ENCODE measurements around the gene DGKB. TPM values are rescaled to one million over a fixed set of nuclear protein-coding genes. Genes with fewer than 3 reads are reported as not detected.

The DGKB gene
- total RNA-seq, 1 donor from 2014 or later: 5.5 TPM

DNA sequence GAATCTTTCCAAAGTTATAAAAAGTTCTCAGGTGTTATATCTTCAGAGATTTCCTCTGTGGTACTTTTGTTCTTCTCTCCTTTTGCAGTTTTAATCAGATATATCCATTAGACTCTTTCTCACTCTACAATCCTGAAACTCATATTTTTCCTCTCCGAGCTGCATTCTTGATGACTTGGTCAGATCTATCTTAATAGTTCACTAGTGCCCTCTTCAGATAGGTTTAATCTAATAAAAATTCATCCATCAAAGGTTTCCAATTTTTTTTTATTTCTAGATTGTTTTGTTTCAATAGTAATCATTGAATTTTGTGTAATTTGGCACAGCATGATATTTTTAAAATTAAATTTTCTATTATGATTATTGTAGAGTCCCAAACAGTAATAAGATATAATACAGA is 21.8 kb upstream of the DGKB start:
- Histone ChIP-seq H3K4me3 (no peak overlapping the region), H4K20me1 (ENCODE audit: low read depth) (no peaks in the 10 kb centered on the region), H3K27ac (no peak overlapping the region), H3F3A (ENCODE audit: low read depth) (no peaks in the 10 kb centered on the region), H3K27me3 (no peaks in the 10 kb centered on the region), H2AFZ (replicated peaks) (no peak overlapping the region), H3K9me3 (ENCODE audit: low read depth) (no peaks in the 10 kb centered on the region), H3K36me3 (no peaks in the 10 kb centered on the region), H3K4me2 (no peak overlapping the region), H3K79me2 (ENCODE audit: low read depth) (no peaks in the 10 kb centered on the region), H3K9ac (no peak overlapping the region), H3K4me1 (no peaks in the 10 kb centered on the region)
- no peak overlapping the region for H3K4me3 Mint-ChIP-seq
- TF ChIP-seq EZH2 (IDR thresholded peaks at IDR 0.05): no peak
- no peak for TF ChIP-seq CTCF (IDR thresholded peaks at IDR 0.05)
- TF ChIP-seq EZH2phosphoT487 (IDR thresholded peaks at IDR 0.05): no peak
- no peaks in the 10 kb centered on the region for H3K27me3 Mint-ChIP-seq (ENCODE audit: insufficient read depth, low read depth)
- H3K4me1 Mint-ChIP-seq: no peaks in the 10 kb centered on the region
- no peak for DNase-seq (ENCODE audit: low spot score)
- no peaks in the 10 kb centered on the region for H3K36me3 Mint-ChIP-seq
- H3K27ac Mint-ChIP-seq: no peak overlapping the region
- no peaks in the 10 kb centered on the region for H3K9me3 Mint-ChIP-seq

DNA sequence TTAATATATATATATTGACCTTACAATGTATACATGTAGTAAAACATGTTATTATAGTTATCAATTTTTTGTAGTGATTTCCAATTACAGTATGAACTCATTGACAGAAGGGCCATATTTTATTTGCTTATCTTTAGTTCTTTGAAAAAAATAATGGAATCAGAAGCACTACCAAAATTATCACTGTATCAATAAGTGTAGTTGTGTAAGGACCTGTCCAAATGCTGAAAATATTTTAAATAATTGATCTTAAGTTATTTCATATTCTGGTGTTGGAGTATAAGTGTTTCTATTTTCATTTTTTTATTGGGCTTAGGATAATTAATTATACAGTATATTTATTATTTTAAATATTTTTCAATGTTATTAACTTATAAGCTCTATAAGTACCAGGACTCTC is 8.5 kb upstream of the DGKB start:
- H4K20me1 ChIP-seq (ENCODE audit: low read depth): no peaks in the 10 kb centered on the region
- H3K27me3 Mint-ChIP-seq (ENCODE audit: insufficient read depth, low read depth): no peaks in the 10 kb centered on the region
- H3K36me3 Mint-ChIP-seq: no peaks in the 10 kb centered on the region
- no peaks in the 10 kb centered on the region for H3K36me3 ChIP-seq
- H3K9me3 Mint-ChIP-seq: no peaks in the 10 kb centered on the region
- H3K79me2 ChIP-seq (ENCODE audit: low read depth): no peaks in the 10 kb centered on the region
- H3K4me1 ChIP-seq: no peaks in the 10 kb centered on the region
- H3K4me1 Mint-ChIP-seq: no peaks in the 10 kb centered on the region
- H3F3A ChIP-seq (ENCODE audit: low read depth): no peaks in the 10 kb centered on the region
- no peak overlapping the region for H3K4me2 ChIP-seq
- H3K4me3 ChIP-seq: no peak overlapping the region
- no peaks in the 10 kb centered on the region for H3K27me3 ChIP-seq
- H3K9me3 ChIP-seq (ENCODE audit: low read depth): no peaks in the 10 kb centered on the region
- no peak for TF ChIP-seq CTCF (IDR thresholded peaks at IDR 0.05)
- no peak for TF ChIP-seq EZH2phosphoT487 (IDR thresholded peaks at IDR 0.05)
- TF ChIP-seq EZH2 (IDR thresholded peaks at IDR 0.05): no peak
- no peak overlapping the region for H2AFZ ChIP-seq (replicated peaks)
- H3K27ac Mint-ChIP-seq: no peak overlapping the region
- H3K27ac ChIP-seq: no peak overlapping the region
- H3K9ac ChIP-seq: no peak overlapping the region
- no peak overlapping the region for H3K4me3 Mint-ChIP-seq
- DNase-seq (ENCODE audit: low spot score): no peak

DNA sequence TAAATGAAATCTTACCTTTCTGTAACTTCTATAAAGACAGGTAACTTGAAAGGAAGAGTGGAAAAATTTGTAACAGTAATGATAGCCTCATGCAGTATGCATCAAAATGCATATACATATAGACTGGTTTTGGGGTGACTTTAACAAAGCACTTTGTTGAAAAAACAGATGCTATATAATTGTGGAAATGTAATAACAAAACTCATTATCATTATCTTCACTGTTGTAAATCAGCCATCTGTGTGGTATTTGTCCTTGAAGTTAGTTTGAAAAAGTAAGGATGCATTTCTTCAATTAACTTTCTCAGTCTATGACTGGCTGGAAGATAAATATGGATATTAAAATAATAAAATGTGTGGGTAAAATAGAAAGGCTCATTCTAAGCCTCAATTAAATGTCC is 6.1 kb upstream of the DGKB start:
- Histone ChIP-seq H3F3A (ENCODE audit: low read depth) (no peaks in the 10 kb centered on the region), H3K4me2 (no peak overlapping the region), H3K9ac (no peak overlapping the region), H2AFZ (replicated peaks) (no peak overlapping the region), H3K36me3 (no peaks in the 10 kb centered on the region), H3K27me3 (peaks cover 4% of the 10 kb centered on the region), H3K27ac (no peak overlapping the region), H3K9me3 (ENCODE audit: low read depth) (no peaks in the 10 kb centered on the region), H3K4me1 (peaks cover 2% of the 10 kb centered on the region), H3K4me3 (no peak overlapping the region), H3K79me2 (ENCODE audit: low read depth) (no peaks in the 10 kb centered on the region), H4K20me1 (ENCODE audit: low read depth) (no peaks in the 10 kb centered on the region)
- H3K27ac Mint-ChIP-seq: no peak overlapping the region
- H3K27me3 Mint-ChIP-seq (ENCODE audit: insufficient read depth, low read depth): no peaks in the 10 kb centered on the region
- H3K4me3 Mint-ChIP-seq: no peak overlapping the region
- DNase-seq (ENCODE audit: low spot score): no peak
- no peaks in the 10 kb centered on the region for H3K36me3 Mint-ChIP-seq
- TF ChIP-seq CTCF (IDR thresholded peaks at IDR 0.05) (no peak), EZH2phosphoT487 (IDR thresholded peaks at IDR 0.05) (no peak), EZH2 (IDR thresholded peaks at IDR 0.05) (no peak)
- no peaks in the 10 kb centered on the region for H3K9me3 Mint-ChIP-seq
- peaks cover 5% of the 10 kb centered on the region for H3K4me1 Mint-ChIP-seq
